ENCODE measurements around the gene NAA10.

NAA10 gene

GRCh38 chrX:153903238-153903980 is 31.4 kb downstream of the NAA10 start:
- no peak overlapping the region for H3K4me3 ChIP-seq (ENCODE audit: low read length)
- no peak for DNase-seq (ENCODE audit: low read depth, low spot score)

- no peak for DNase-seq (ENCODE audit: low read depth, low spot score)
- no peak overlapping the region for H3K4me3 ChIP-seq (ENCODE audit: low read length)
Measured at GRCh38 chrX:153902385-153902784, 32.5 kb downstream of the NAA10 start.

DNA sequence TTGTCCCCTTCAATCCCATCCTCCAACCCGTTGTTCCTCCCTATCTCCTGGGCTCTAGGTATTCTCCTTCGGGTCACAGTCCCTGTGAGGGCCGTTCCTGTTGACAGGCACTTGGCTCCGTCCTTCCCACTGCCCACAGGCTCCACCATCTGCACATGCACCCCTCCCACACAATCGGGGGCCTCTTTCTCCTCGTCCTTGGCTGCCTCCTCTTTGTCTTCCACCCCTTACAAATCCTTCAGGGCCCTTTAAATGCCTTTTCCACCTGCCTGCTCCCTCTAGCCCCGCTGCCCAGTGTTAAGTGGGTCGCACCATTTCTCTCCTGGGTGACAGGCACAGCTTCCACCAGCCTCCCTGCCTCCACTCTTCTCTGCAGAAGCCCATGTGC is 33.1 kb downstream of the NAA10 start:
- DNase-seq (ENCODE audit: low read depth, low spot score): no peak
- no peak overlapping the region for H3K4me3 ChIP-seq (ENCODE audit: low read length)

DNA sequence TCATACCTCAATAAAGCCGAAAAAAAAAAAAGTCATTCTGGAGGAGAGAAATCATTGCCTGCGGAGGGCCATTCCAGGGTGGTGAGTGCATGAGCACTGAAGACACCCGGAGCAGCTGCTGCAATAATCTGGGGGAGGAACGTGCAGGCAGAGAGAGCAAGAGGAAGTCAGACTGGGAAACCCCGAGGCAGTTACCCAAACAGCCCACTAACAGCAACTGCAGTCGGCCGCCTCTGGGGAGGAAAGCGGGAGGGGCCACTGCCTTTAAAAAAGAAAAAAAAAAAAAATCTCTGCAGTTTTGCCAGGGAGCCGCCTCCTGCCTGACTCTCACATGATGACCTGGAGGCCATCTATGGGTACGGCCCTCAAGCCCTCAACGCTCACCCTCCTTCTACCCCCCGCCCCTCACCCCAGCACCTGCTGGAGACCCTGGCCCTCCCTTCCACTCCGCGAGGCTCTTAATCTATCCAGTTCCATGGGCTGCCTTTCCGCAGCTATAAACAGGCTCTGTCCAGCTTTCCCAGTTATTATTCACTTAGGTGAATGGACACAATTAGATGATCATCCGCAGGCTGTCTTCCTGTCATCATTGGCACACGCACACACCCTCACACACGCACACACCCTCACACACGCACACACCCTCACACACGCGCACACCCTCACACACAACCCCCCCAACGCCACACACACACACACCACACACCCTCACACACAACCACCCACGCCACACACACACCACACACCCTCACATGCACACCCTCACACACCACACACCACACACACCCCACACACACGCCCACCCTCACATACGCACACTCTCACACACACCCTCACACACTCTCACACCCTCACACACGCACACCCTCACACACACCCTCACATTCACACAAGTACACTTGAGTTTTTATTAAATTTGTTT is 33.7 kb downstream of the NAA10 start:
- DNase-seq (ENCODE audit: low read depth, low spot score): peak; percentile 87
- H3K4me3 ChIP-seq (ENCODE audit: low read length): peak overlapping the region; percentile 7; the same call in 1 of the 2 replicates

DNA sequence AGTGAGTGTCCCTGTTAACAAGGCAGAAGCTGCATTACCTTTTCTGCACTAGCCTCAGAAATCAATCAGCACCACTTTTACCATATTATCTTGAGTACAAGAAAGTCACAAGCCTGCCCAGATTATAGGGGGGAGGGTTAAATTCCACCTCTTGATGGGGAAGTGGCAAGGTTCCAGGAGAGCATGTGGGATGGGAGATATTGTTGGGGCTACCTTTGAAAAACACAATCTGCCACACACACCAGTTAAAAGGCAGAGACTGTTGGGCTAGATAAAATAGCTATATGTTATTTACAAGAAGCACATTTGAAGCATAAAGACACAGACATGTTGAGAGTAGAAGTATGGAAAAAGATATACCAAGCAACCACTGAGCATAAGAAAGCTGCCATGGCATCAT is 36.9 kb downstream of the NAA10 start:
- no peak for DNase-seq (ENCODE audit: low read depth, low spot score)
- no peak overlapping the region for H3K4me3 ChIP-seq (ENCODE audit: low read length)

- H3K4me3 ChIP-seq (ENCODE audit: low read length): no peak overlapping the region
- no peak for DNase-seq (ENCODE audit: low read depth, low spot score)
Measured at GRCh38 chrX:153889123-153889522, 45.7 kb downstream of the NAA10 start.

DNA sequence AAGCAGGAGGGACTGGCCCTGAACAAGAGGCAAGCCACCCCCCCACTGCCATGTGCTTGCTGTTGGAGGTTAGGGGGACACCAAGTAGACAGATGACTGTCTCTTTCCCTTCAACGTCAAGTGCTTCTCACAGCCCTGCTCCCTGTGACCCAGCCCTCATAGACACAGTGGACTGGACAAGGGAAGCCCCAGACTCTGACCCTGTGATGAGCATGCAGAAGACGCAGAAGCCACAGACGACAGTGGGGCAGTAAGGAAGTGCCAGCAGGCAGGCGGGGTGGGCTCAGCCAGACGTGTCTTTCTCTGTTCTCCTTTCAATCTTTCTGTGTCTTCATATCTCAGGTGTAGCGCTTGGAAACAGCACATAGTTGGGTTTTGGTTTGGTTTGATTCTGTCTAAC is 46.5 kb downstream of the NAA10 start:
- no peak overlapping the region for H3K4me3 ChIP-seq (ENCODE audit: low read length)
- DNase-seq (ENCODE audit: low read depth, low spot score): no peak

GRCh38 chrX:153887385-153887784 is 47.5 kb downstream of the NAA10 start:
- DNase-seq (ENCODE audit: low read depth, low spot score): no peak

DNA sequence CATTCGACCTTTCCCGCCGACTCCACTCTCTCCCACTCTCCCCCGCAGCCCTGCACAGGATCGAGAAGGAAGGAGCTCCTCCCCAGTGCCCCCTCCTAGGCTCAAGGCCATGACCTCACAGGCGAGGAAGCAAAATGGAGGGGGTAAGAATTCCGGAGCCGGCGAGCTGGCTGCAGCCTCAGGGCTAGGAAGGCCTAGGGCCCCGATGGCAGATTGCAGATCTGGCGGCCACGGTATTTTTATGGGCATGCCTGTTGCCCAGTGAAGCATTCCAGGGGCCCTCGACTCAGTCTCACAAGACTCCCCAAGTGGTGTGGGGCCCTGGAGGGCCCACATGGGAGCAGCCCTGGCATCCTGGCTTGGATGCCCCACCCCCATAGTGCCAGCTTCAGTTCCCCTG is 47.9 kb downstream of the NAA10 start:
- H3K4me3 ChIP-seq (ENCODE audit: low read length): no peak overlapping the region
- no peak for DNase-seq (ENCODE audit: low read depth, low spot score)

More at GRCh38 chrX:153887385-153887784, 47.5 kb downstream of the NAA10 start:
- no peak overlapping the region for H3K4me3 ChIP-seq (ENCODE audit: low read length)

- DNase-seq (ENCODE audit: low read depth, low spot score): no peak
- no peak within 1 kb of the TSS for H3K4me3 ChIP-seq (ENCODE audit: low read length)
Measured at GRCh38 chrX:153885968-153886903, 48.6 kb downstream of the NAA10 start, which contains the start of gene L1CAM. Gene L1CAM (minus strand): TSS chrX:153886173. CDS start chrX:153875836, 10,337 bp downstream.

GRCh38 chrX:153885208-153885787 is 49.5 kb downstream of the NAA10 start:
- no peak for DNase-seq (ENCODE audit: low read depth, low spot score)
- H3K4me3 ChIP-seq (ENCODE audit: low read length): no peak overlapping the region

DNA sequence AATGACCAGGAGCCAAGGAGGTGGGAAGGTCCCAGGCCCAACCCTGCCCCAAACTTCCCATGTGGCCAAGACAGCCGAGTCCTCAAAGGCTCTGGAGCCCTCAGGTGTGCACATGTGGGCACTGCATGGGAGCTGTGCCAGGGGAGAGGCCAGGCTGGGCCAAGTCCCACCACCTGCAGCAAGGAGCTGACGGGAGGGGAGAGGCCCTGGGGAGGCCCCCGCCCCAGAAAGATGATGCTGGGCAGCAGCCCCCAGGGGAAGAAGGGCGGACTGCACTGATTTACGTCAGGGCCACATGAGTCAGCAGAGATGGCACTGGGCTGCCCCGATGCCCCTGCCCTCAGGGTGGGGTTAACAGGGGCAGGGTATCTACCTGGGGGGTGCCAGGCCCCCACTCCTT is 50.2 kb downstream of the NAA10 start:
- no peak for DNase-seq (ENCODE audit: low read depth, low spot score)

GRCh38 chrX:153884136-153884535 is 50.7 kb downstream of the NAA10 start:
- no peak overlapping the region for H3K4me3 ChIP-seq (ENCODE audit: low read length)

More for the DNA sequence above, 50.2 kb downstream of the NAA10 start:
- no peak overlapping the region for H3K4me3 ChIP-seq (ENCODE audit: low read length)

GRCh38 chrX:153883163-153883843 is 51.5 kb downstream of the NAA10 start:
- DNase-seq (ENCODE audit: low read depth, low spot score): no peak
- H3K4me3 ChIP-seq (ENCODE audit: low read length): no peak overlapping the region

More at GRCh38 chrX:153884136-153884535, 50.7 kb downstream of the NAA10 start:
- DNase-seq (ENCODE audit: low read depth, low spot score): no peak

- H3K4me3 ChIP-seq (ENCODE audit: low read length): no peak overlapping the region
- DNase-seq (ENCODE audit: low read depth, low spot score): no peak
Measured at GRCh38 chrX:153882557-153882956, 52.3 kb downstream of the NAA10 start.

- no peak for DNase-seq (ENCODE audit: low read depth, low spot score)
- no peak overlapping the region for H3K4me3 ChIP-seq (ENCODE audit: low read length)
Measured at GRCh38 chrX:153882086-153882498, 52.7 kb downstream of the NAA10 start.

DNA sequence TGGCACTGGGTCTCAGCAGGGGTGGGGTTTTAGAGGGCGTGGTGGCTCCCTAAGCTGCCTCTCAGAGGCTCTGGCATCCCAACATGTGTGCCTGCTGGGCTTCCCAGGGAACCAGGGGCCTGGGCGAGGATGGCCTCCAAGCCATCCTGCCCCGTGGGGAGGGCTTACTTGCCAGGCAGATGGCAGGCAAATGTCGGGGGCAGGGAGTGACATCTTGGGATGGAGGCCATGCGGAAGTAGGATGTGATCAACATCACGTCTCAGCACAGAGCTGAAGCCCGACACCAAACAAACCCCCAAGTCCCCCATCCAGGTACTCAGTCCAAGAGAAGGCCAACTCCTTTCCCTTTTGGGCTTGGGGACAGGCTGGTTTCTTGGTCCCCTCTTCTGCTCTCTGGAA is 53.6 kb downstream of the NAA10 start:
- H3K4me3 ChIP-seq (ENCODE audit: low read length): no peak overlapping the region
- DNase-seq (ENCODE audit: low read depth, low spot score): no peak

GRCh38 chrX:153880440-153880815 is 54.4 kb downstream of the NAA10 start:
- no peak for DNase-seq (ENCODE audit: low read depth, low spot score)
- no peak overlapping the region for H3K4me3 ChIP-seq (ENCODE audit: low read length)
